Measurements from ENCODE around the gene NMRK1. TPM values are rescaled to one million over a fixed set of nuclear protein-coding genes. Genes with fewer than 3 reads are reported as not detected.

Gene NMRK1
- total RNA-seq, 1 experiment from 2014 or later, result 0.67 TPM

GRCh38 chr9:75085640-75086039, 2.3 kb downstream of the NMRK1 start:
- intact Hi-C loops (cut with micrococcal nuclease; ENCODE audit: unreplicated experiment), result loop anchor here (2.0 to 10.0 kb wide), 4 partner anchors 55 to 511 kb away; partner anchors contain the start of gene TRPM6
- H3K36me3 ChIP-seq (ENCODE audit: insufficient read depth, low read length, poor library complexity, severe bottlenecking), result no peaks in the 10 kb centered on the region
- CTCF ChIA-PET, result no interaction called here
- TF ChIP-seq EZH2 (IDR thresholded peaks at IDR 0.05; ENCODE audit: borderline replicate concordance, low read depth, low read length, poor library complexity, severe bottlenecking) (no peak), CTCF (conservative IDR thresholded peaks at IDR 0.05; ENCODE audit: low read depth, low read length) (no peak)
- no peaks in the 10 kb centered on the region for H3K9me3 ChIP-seq (ENCODE audit: low read depth, low read length, poor library complexity, severe bottlenecking)
- peaks cover 17% of the 10 kb centered on the region for H3K27me3 ChIP-seq (replicated peaks; ENCODE audit: insufficient read depth, low read depth, low read length, poor library complexity)
- DNase-seq (ENCODE audit: low spot score), result no peak
- H3K4me3 ChIP-seq (ENCODE audit: low read depth, low read length, poor library complexity, severe bottlenecking), result no peak overlapping the region
- POLR2A ChIA-PET (ENCODE audit: low non-redundant PET), result no interaction called here
- no TSS peak for BruUV-seq (replicated peaks)
- peaks cover 7% of the 10 kb centered on the region for H3K4me1 ChIP-seq (ENCODE audit: insufficient read depth, low read length, poor library complexity, severe bottlenecking)
- H3K27ac ChIP-seq (ENCODE audit: low read depth, low read length, poor library complexity, severe bottlenecking), result no peak overlapping the region

GRCh38 chr9:75084081-75084672, 3.8 kb downstream of the NMRK1 start:
- TF ChIP-seq CTCF (conservative IDR thresholded peaks at IDR 0.05; ENCODE audit: low read depth, low read length) (no peak), EZH2 (IDR thresholded peaks at IDR 0.05; ENCODE audit: borderline replicate concordance, low read depth, low read length, poor library complexity, severe bottlenecking) (no peak)
- ChIA-PET CTCF (no interaction called here), POLR2A (ENCODE audit: low non-redundant PET) (no interaction called here)
- Histone ChIP-seq H3K9me3 (ENCODE audit: low read depth, low read length, poor library complexity, severe bottlenecking) (no peaks in the 10 kb centered on the region), H3K27ac (ENCODE audit: low read depth, low read length, poor library complexity, severe bottlenecking) (no peak overlapping the region), H3K36me3 (ENCODE audit: insufficient read depth, low read length, poor library complexity, severe bottlenecking) (no peaks in the 10 kb centered on the region), H3K4me3 (ENCODE audit: low read depth, low read length, poor library complexity, severe bottlenecking) (no peak overlapping the region), H3K4me1 (ENCODE audit: insufficient read depth, low read length, poor library complexity, severe bottlenecking) (peaks cover 7% of the 10 kb centered on the region), H3K27me3 (replicated peaks; ENCODE audit: insufficient read depth, low read depth, low read length, poor library complexity) (peaks cover 3% of the 10 kb centered on the region)
- BruUV-seq (replicated peaks), result no TSS peak
- no peak for DNase-seq (ENCODE audit: low spot score)
- intact Hi-C loops (cut with micrococcal nuclease; ENCODE audit: unreplicated experiment), result loop anchor here (2.0 to 10.0 kb wide), 4 partner anchors 53 to 509 kb away; partner anchors contain the start of gene TRPM6

GRCh38 chr9:75083188-75083970, 4.6 kb downstream of the NMRK1 start:
- CTCF ChIA-PET, result no interaction called here
- no peak overlapping the region for H3K4me3 ChIP-seq (ENCODE audit: low read depth, low read length, poor library complexity, severe bottlenecking)
- intact Hi-C loops (cut with micrococcal nuclease; ENCODE audit: unreplicated experiment), result loop anchor here (10.0 kb wide), 3 partner anchors 139 to 509 kb away; partner anchors contain the start of gene TRPM6
- H3K9me3 ChIP-seq (ENCODE audit: low read depth, low read length, poor library complexity, severe bottlenecking), result no peaks in the 10 kb centered on the region
- no TSS peak for BruUV-seq (replicated peaks)
- POLR2A ChIA-PET (ENCODE audit: low non-redundant PET), result no interaction called here
- no peaks in the 10 kb centered on the region for H3K36me3 ChIP-seq (ENCODE audit: insufficient read depth, low read length, poor library complexity, severe bottlenecking)
- H3K27me3 ChIP-seq (replicated peaks; ENCODE audit: insufficient read depth, low read depth, low read length, poor library complexity), result no peaks in the 10 kb centered on the region
- H3K4me1 ChIP-seq (ENCODE audit: insufficient read depth, low read length, poor library complexity, severe bottlenecking), result peaks cover 7% of the 10 kb centered on the region
- TF ChIP-seq CTCF (conservative IDR thresholded peaks at IDR 0.05; ENCODE audit: low read depth, low read length) (no peak), EZH2 (IDR thresholded peaks at IDR 0.05; ENCODE audit: borderline replicate concordance, low read depth, low read length, poor library complexity, severe bottlenecking) (no peak)
- H3K27ac ChIP-seq (ENCODE audit: low read depth, low read length, poor library complexity, severe bottlenecking), result no peak overlapping the region
- no peak for DNase-seq (ENCODE audit: low spot score)

All from A673 (cell line).